ENCODE results near the gene ZDHHC19. TPM values are rescaled to one million over a fixed set of nuclear protein-coding genes. Genes with fewer than 3 reads are reported as not detected.

ZDHHC19 gene
- total and polyA plus RNA-seq, 7 donors, result 0.38 to 0.99 TPM; not detected in 5

DNA sequence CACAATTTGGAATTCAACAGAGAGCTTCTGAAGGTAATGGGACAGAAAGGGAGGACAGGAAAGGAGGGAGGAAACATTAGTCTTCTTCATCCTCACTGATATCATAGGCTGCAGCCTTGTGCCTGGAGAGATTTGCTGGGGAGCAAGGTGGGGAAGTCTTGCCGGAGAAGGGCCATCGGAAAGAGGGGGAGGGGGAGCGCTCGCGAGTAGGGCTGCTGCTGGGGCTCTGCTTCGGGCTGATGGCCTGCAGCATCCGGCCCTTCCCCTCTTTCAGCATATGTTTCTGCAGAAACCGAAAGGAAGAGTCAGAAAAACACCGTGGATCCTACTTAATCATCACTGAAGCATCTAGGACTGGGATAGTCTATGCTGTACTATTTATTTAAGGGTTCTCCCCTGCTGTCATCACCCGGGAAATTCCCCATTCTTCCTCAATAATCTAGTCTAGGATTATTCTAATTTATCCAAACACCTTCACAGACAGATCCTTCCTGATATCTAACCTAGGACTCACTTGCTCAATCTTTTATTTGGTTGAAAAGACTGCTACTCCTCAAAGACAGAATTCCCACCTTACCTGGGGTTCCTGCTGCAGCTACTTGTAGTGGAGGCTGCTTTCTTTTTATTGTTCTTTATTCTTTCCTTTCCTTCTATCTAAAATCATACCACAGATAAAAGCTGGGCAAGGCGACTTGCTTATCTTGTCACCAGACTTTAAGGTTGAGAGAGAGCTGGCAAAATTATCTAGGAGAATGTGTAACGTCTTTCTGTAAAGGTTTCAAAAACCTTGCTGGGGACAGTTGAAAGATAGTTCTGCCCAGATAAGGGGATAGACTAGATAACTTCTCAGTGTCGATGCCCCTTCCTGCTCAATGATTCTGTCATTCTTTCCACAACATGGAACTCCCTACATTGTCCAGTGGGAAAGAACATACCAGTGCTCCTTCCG, 27.7 kb upstream of the ZDHHC19 start:
- 86 to 89% methylated on average over 14 of the region's 14 CpGs for WGBS, 2 donors
- intact Hi-C loops (cut with DNase I), result no loop called here
- no peak for DNase-seq

DNA sequence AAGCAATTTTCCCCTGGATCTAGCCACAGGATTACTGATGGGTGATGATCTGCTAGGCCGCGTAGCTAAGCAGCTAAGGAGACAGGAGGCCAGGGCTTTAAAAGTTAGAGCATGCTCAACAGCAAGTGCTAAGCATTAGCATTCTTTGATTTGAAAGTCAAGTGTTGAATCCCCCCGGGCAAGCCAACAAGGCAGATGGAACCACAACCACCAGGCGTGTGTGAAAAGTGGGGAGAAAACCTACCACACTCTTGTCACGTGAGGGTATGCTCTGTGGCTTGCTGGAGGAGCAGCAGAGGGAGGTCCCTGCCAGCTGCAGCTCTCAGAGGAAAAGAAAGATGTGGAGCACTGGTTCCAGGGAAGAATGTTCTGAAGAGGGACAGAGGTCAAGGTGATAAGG, 26.0 kb upstream of the ZDHHC19 start:
- Histone ChIP-seq H3K4me3 (no peak overlapping the region), H3K4me1 (no peaks in the 10 kb centered on the region), H3K9me3 (no peaks in the 10 kb centered on the region), H3K27ac (no peak overlapping the region), H3K36me3 (peaks cover 10 to 55% (median 25%) of the 10 kb centered on the region in 4 donors), H3K27me3 (no peaks in the 10 kb centered on the region)
- TF ChIP-seq, protein P1, sequence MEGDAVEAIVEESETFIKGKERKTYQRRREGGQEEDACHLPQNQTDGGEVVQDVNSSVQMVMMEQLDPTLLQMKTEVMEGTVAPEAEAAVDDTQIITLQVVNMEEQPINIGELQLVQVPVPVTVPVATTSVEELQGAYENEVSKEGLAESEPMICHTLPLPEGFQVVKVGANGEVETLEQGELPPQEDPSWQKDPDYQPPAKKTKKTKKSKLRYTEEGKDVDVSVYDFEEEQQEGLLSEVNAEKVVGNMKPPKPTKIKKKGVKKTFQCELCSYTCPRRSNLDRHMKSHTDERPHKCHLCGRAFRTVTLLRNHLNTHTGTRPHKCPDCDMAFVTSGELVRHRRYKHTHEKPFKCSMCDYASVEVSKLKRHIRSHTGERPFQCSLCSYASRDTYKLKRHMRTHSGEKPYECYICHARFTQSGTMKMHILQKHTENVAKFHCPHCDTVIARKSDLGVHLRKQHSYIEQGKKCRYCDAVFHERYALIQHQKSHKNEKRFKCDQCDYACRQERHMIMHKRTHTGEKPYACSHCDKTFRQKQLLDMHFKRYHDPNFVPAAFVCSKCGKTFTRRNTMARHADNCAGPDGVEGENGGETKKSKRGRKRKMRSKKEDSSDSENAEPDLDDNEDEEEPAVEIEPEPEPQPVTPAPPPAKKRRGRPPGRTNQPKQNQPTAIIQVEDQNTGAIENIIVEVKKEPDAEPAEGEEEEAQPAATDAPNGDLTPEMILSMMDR (IDR thresholded peaks at IDR 0.05), result no peak
- no peak for TF ChIP-seq EP300 (IDR thresholded peaks at IDR 0.05)
- no peak for TF ChIP-seq POLR2A (IDR thresholded peaks at IDR 0.05)
- intact Hi-C loops (cut with DNase I), result no loop called here
- 78 to 94% methylated on average over 5 of the region's 5 CpGs for whole genome bisulfite sequencing, 2 donors
- DNase-seq, result no peak

More for the DNA sequence above, 27.7 kb upstream of the ZDHHC19 start:
- no peak overlapping the region for H3K27ac ChIP-seq
- H3K4me3 ChIP-seq, result no peak overlapping the region
- no peaks in the 10 kb centered on the region for H3K4me1 ChIP-seq
- H3K36me3 ChIP-seq, result peaks cover 10 to 62% (median 28%) of the 10 kb centered on the region in 4 donors
- no peak for TF ChIP-seq EP300 (IDR thresholded peaks at IDR 0.05)
- TF ChIP-seq POLR2AphosphoS5 (IDR thresholded peaks at IDR 0.05), result no peak
- TF ChIP-seq POLR2A (IDR thresholded peaks at IDR 0.05), result no peak
- TF ChIP-seq, protein P1 (IDR thresholded peaks at IDR 0.05), result no peak
- H3K27me3 ChIP-seq, result no peaks in the 10 kb centered on the region
- H3K9me3 ChIP-seq, result no peaks in the 10 kb centered on the region

DNA sequence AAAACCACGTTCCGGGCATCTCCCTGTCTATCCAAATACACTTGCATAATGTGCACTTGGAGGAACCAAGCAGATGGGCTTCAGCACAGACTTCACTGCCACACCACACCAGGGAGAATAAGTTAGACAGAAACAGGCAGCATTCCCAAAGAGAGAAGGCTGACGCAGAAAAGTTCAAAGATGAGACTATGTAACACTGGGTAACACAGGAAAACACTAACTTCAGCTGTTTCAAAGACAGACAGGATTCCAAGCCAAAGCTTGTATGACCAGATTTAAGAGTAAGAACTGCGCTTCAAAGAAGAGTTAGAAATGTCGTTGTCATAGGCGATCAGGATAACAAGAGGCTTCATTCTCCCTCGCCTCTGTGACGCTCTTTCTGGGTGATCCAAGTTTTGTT, 25.0 kb upstream of the ZDHHC19 start:
- Histone ChIP-seq H3K4me3 (no peak overlapping the region), H3K27ac (no peak overlapping the region), H3K9me3 (no peaks in the 10 kb centered on the region), H3K27me3 (no peaks in the 10 kb centered on the region), H3K4me1 (no peaks in the 10 kb centered on the region), H3K36me3 (peaks cover 10 to 46% (median 18%) of the 10 kb centered on the region in 4 donors)
- intact Hi-C loops (cut with DNase I), result no loop called here
- TF ChIP-seq, protein P1 (IDR thresholded peaks at IDR 0.05), result no peak
- TF ChIP-seq EP300 (IDR thresholded peaks at IDR 0.05) (no peak), POLR2A (IDR thresholded peaks at IDR 0.05) (no peak), POLR2AphosphoS5 (IDR thresholded peaks at IDR 0.05) (no peak)
- 95 to 96% methylated on average over 8 of the region's 8 CpGs for WGBS, 2 donors
- DNase-seq, result no peak

DNA sequence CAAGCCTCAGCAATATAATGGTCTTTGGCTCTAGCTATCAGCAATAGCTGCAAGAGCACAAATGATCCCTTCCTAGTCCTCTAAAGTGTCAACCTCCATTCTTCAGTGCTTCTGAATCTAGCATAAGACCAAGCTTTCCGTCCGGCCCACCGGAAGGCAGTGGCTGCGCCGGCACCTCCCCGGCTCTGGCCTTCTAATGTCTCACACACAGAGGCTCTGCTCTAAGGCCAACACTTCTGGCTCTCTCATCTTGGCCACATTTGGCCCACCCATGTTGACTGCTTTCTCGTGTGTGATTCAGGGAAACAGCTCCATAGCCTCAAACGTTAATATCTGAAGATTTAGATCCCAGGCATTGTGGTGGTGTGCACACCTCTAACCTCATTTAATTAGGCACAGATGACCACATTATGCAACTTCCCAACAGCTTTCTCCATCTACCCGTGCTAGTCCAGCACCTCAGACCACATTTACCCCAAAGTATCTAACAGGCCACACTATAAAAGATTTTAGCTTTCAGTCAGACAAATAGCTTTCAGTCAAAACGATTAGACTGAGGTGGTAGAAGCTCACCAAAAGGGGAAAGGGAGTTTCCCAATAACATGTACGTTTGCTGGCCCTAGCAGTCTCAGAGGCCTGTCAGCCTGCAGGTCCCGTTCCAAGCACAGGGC, 24.4 kb upstream of the ZDHHC19 start:
- Histone ChIP-seq H3K27me3 (no peaks in the 10 kb centered on the region), H3K4me1 (no peaks in the 10 kb centered on the region), H3K4me3 (no peak overlapping the region), H3K36me3 (peaks cover 10 to 39% (median 17%) of the 10 kb centered on the region in 4 donors), H3K27ac (no peak overlapping the region), H3K9me3 (no peaks in the 10 kb centered on the region)
- intact Hi-C loops (cut with DNase I), result no loop called here
- 83 to 87% methylated on average over 12 of the region's 12 CpGs for WGBS, 2 donors
- no peak for DNase-seq
- TF ChIP-seq EP300 (IDR thresholded peaks at IDR 0.05) (no peak), POLR2A (IDR thresholded peaks at IDR 0.05) (no peak), POLR2AphosphoS5 (IDR thresholded peaks at IDR 0.05) (no peak)
- TF ChIP-seq, protein P1 (IDR thresholded peaks at IDR 0.05), result no peak
